Activated B cell treated with CpG ODN at 0.5 μM for 24 hours (primary cell): ENCODE measurements around the gene MRPL12. TPM values are rescaled to one million over a fixed set of nuclear protein-coding genes. Genes with fewer than 3 reads are reported as not detected.
"Not testable (repeated sequence)": the region's sequence is repeated elsewhere in the genome, so short reads cannot be mapped to it uniquely, and the experiment has no call there.

ENCODE experiments used
- ATAC-seq: fragments of 200-7000 bp; cut with Tn5 transposase; one replicate; pipeline ENCODE4 v1.10.0; 2021; ENCODE audit warnings: low read depth, mild to moderate bottlenecking, moderate library complexity
- CTCF ChIA-PET: fragments of 350-600 bp; sonication (Branson Sonifier 250); formaldehyde crosslinking; loops from one replicate; lab custom pipeline; 2021; ENCODE audit warnings: antibody characterized with exemption; lab: Charles Lee
- POLR2A ChIA-PET: fragments of 350-600 bp; sonication (Branson Sonifier 250); formaldehyde crosslinking; loops from one replicate; lab custom pipeline; 2021; ENCODE audit warnings: antibody characterized with exemption; lab: Charles Lee
- DNase-seq: peaks from one replicate; pipeline ENCODE4 v3.0.0; 2022
- H3K27ac Mint-ChIP-seq: one replicate; pipeline ENCODE4 v1.8.0; 2020; ENCODE audit warnings: mixed read lengths
- H3K27me3 Mint-ChIP-seq: one replicate; pipeline ENCODE4 v1.8.0; 2021; ENCODE audit warnings: mixed read lengths
- H3K36me3 Mint-ChIP-seq: one replicate; pipeline ENCODE4 v1.8.0; 2021; ENCODE audit warnings: low read depth, mixed read lengths
- H3K4me1 Mint-ChIP-seq: one replicate; pipeline ENCODE4 v1.8.0; 2021; ENCODE audit warnings: mixed read lengths
- H3K4me3 Mint-ChIP-seq: one replicate; pipeline ENCODE4 v1.8.0; 2020; ENCODE audit warnings: mild to moderate bottlenecking, mixed read lengths
- H3K9me3 Mint-ChIP-seq: one replicate; pipeline ENCODE4 v1.8.0; 2020; ENCODE audit warnings: mixed read lengths
- CTCF ChIP-seq: fragments of 200-600 bp; IDR thresholded peaks from one replicate; pipeline ENCODE4 v1.8.0; 2022; ENCODE audit warnings: antibody characterized with exemption, mild to moderate bottlenecking
- intact Hi-C: fragments of 100-400 bp; cut with micrococcal nuclease; formaldehyde crosslinking; loops from one replicate; pipeline ENCODE4 v1.15.1; 2024
- total RNA-seq: library from RNA; stranded (reverse); gene quantifications from 2 replicates; pipeline ENCODE4 v1.2.3, GENCODE V29; 2022

MRPL12 gene
- total RNA-seq, 1 donor from 2014 or later: 68.8 TPM

DNA sequence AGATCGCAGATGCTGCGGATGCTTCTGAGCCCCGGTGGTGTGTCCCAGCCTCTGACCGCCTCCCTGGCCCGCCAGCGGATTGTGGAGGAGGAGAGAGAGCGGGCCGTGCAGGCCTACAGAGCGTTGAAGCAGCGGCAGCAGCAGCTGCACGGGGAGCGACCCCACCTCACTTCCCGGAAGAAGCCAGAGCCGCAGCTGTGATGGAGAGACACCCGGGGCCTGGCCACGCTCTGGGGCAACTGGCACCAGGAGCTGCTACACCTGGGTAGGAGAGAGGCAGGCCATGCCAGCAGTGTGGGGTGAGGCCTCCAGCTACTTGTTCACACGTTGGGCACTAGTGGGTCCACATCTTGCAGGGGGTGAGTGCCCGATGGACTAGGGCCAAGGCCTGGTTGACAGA, 30.7 kb upstream of the MRPL12 start:
- intact Hi-C loops: no loop called here
- Mint-ChIP-seq H3K4me1 (peaks cover 17% of the 10 kb centered on the region), H3K27me3 (no peaks in the 10 kb centered on the region), H3K27ac (no peak overlapping the region), H3K36me3 (peaks cover 61% of the 10 kb centered on the region), H3K9me3 (no peaks in the 10 kb centered on the region), H3K4me3 (no peak overlapping the region)
- ATAC-seq (no peak), DNase-seq (no peak)
- ChIA-PET CTCF (interaction anchor here (1.1 kb wide), 1 partner anchor 11 kb away, joined by 3 read pairs; the partner anchor contains the start of gene ARL16), POLR2A (no interaction called here)
- no peak for TF ChIP-seq CTCF

GRCh38 chr17:81672954-81673353, 30.2 kb upstream of the MRPL12 start:
- no peak for DNase-seq
- H3K27me3 Mint-ChIP-seq: no peaks in the 10 kb centered on the region
- intact Hi-C loops: no loop called here
- H3K9me3 Mint-ChIP-seq: no peaks in the 10 kb centered on the region
- peaks cover 57% of the 10 kb centered on the region for H3K36me3 Mint-ChIP-seq
- ChIA-PET CTCF (interaction anchor here (1.1 kb wide), 1 partner anchor 10 kb away, joined by 3 read pairs; the partner anchor contains the start of gene ARL16), POLR2A (interaction anchor here (0.6 kb wide), 1 partner anchor 183 kb away, joined by 6 read pairs; no protein-coding TSS in a partner anchor)
- H3K4me3 Mint-ChIP-seq: no peak overlapping the region
- ATAC-seq: no peak
- TF ChIP-seq CTCF: no peak
- peaks cover 12% of the 10 kb centered on the region for H3K4me1 Mint-ChIP-seq
- no peak overlapping the region for H3K27ac Mint-ChIP-seq

GRCh38 chr17:81673561-81674258, 29.5 kb upstream of the MRPL12 start:
- TF ChIP-seq CTCF: no peak
- Mint-ChIP-seq H3K9me3 (no peaks in the 10 kb centered on the region), H3K27me3 (no peaks in the 10 kb centered on the region), H3K27ac (no peak overlapping the region), H3K36me3 (peaks cover 50% of the 10 kb centered on the region), H3K4me3 (no peak overlapping the region), H3K4me1 (peaks cover 6% of the 10 kb centered on the region)
- CTCF ChIA-PET: no interaction called here
- POLR2A ChIA-PET: interaction anchor here (0.6 to 2.3 kb wide), 2 partner anchors 10 to 182 kb away, joined by 6 to 10 read pairs; partner anchors contain the start of genes ARL16 and HGS
- ATAC-seq (no peak), DNase-seq (no peak)
- intact Hi-C loops: no loop called here

DNA sequence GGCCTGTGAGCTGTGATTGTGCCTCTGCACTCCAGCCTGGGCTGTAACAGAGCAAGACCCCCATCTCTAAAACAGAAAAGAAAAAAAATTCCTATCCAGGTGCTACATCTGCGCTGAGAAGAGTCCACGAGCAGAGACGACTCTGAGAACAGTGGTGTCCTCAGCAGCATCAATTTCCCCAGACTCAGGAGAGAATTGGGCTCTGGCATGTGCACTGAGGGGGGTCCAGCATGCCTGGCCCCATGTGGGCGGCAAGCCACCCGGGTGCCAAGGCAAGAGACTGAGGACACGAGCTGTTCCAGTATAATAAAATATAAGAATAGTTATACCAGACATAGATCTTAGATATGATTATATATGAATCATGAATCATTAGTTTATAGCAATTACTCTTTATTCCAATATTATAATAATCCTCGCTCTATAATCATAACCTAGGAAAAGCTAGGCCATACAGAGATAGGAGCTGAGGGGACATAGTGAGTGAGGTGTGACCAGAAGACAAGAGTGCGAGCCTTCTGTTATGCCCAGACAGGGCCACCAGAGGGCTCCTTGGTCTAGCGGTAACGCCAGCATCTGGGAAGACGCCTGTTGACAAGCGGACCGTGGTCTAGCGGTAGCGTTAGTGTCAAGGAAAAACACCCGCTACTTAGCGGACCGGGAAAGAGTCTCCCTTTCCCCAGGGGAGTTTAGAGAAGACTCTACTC, 27.5 kb upstream of the MRPL12 start:
- H3K4me1 Mint-ChIP-seq, H3K27me3 Mint-ChIP-seq, H3K4me3 Mint-ChIP-seq, H3K9me3 Mint-ChIP-seq, intact Hi-C loops, H3K27ac Mint-ChIP-seq, ATAC-seq, DNase-seq: not testable (repeated sequence)
- CTCF ChIA-PET: interaction anchor here (0.8 to 1.2 kb wide), 3 partner anchors 10 to 179 kb away, joined by 3 to 4 read pairs (median 4); no protein-coding TSS in a partner anchor
- POLR2A ChIA-PET: interaction anchor here (0.7 to 2.3 kb wide), 4 partner anchors 8 to 197 kb away, joined by 4 to 15 read pairs (median 7); partner anchors contain the start of genes ARHGDIA, ARL16, CCDC137 and HGS
- H3K36me3 Mint-ChIP-seq: peaks cover 41% of the 10 kb centered on the region

DNA sequence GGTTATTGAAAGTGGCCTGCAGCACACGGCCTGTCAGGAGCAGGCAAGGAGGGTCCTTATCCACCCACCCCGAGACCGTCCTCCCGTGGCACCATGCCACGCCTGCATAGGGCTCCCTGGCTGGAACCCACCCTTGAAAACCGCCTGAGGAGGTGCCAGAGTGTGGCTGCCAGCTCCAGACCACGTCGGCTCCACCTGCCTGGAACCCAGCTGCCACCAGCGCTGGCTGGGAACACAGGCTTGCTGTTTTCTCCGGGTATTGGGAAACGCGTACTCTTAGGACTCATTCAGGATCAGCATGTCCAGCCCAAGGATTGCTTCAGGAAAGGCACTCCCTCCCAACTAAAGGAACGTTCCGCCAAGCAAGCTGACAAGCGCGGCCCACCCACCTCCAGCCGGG, 26.3 kb upstream of the MRPL12 start:
- Mint-ChIP-seq H3K36me3 (peaks cover 35% of the 10 kb centered on the region), H3K4me3 (no peak overlapping the region), H3K9me3 (no peaks in the 10 kb centered on the region), H3K27ac (no peak overlapping the region), H3K27me3 (no peaks in the 10 kb centered on the region), H3K4me1 (peaks cover 8% of the 10 kb centered on the region)
- ChIA-PET CTCF (no interaction called here), POLR2A (interaction anchor here (0.7 kb wide), 1 partner anchor 1100 kb away, joined by 4 read pairs; no protein-coding TSS in a partner anchor)
- TF ChIP-seq CTCF: no peak
- DNase-seq (no peak), ATAC-seq (no peak)
- intact Hi-C loops: no loop called here
